GM23248 (cell line): ENCODE measurements around the gene ZNF22. TPM values are rescaled to one million over a fixed set of nuclear protein-coding genes. Genes with fewer than 3 reads are reported as not detected.

Experiments used
- DNase-seq: peaks from one replicate; pipeline ENCODE4 v3.0.0-alpha.2; 2015
- H2AFZ ChIP-seq: fragments of 200-600 bp; sonication (generic); 2 replicates; pipeline ENCODE4 v1.6.1; 2016; ENCODE audit warnings: antibody characterized with exemption
- H3F3A ChIP-seq: fragments of 200-600 bp; sonication (generic); 2 replicates; pipeline ENCODE4 v1.6.1; 2016; ENCODE audit warnings: mild to moderate bottlenecking, antibody characterized with exemption, mixed run types; ENCODE audit not compliant: insufficient read depth
- H3K27ac ChIP-seq: fragments of 200-600 bp; sonication (generic); 2 replicates; pipeline ENCODE4 v1.5.1; 2016; ENCODE audit warnings: mild to moderate bottlenecking
- H3K27me3 ChIP-seq: fragments of 200-600 bp; sonication (generic); replicated peaks from 2 replicates; pipeline ENCODE4 v1.6.1; 2016; ENCODE audit warnings: mild to moderate bottlenecking; ENCODE audit not compliant: insufficient read depth
- H3K36me3 ChIP-seq: fragments of 200-600 bp; sonication (generic); 2 replicates; pipeline ENCODE4 v1.6.1; 2016; ENCODE audit warnings: low read depth, mild to moderate bottlenecking
- H3K4me1 ChIP-seq: fragments of 200-600 bp; sonication (generic); 2 replicates; pipeline ENCODE4 v1.6.1; 2016; ENCODE audit warnings: mild to moderate bottlenecking; ENCODE audit not compliant: insufficient read depth
- H3K4me2 ChIP-seq: fragments of 200-600 bp; sonication (generic); one replicate; pipeline ENCODE4 v1.6.1; 2016; ENCODE audit warnings: mild to moderate bottlenecking; ENCODE audit not compliant: unreplicated experiment
- H3K4me3 ChIP-seq: fragments of 200-600 bp; sonication (generic); 2 replicates; pipeline ENCODE4 v1.5.1; 2016; ENCODE audit warnings: mild to moderate bottlenecking
- H3K79me2 ChIP-seq: fragments of 200-600 bp; sonication (generic); 2 replicates; pipeline ENCODE4 v1.6.1; 2016; ENCODE audit warnings: mild to moderate bottlenecking; ENCODE audit not compliant: insufficient read depth
- H3K9ac ChIP-seq: fragments of 200-600 bp; sonication (generic); 2 replicates; pipeline ENCODE4 v1.6.1; 2016; ENCODE audit warnings: mild to moderate bottlenecking
- H3K9me2 ChIP-seq: fragments of 200-600 bp; sonication (generic); 2 replicates; pipeline ENCODE4 v1.6.1; 2016; ENCODE audit warnings: mixed run types, mild to moderate bottlenecking, moderate library complexity; ENCODE audit not compliant: insufficient read depth
- H3K9me3 ChIP-seq: fragments of 200-600 bp; sonication (generic); one replicate; pipeline ENCODE4 v1.6.1; 2017; ENCODE audit warnings: low read depth
- H4K20me1 ChIP-seq: fragments of 200-600 bp; sonication (generic); 2 replicates; pipeline ENCODE4 v1.6.0; 2016; ENCODE audit not compliant: insufficient read depth
- EZH2 ChIP-seq: fragments of 200-600 bp; sonication (generic); IDR thresholded peaks from 2 replicates; pipeline ENCODE4 v1.6.1; 2018; ENCODE audit warnings: antibody characterized with exemption, mild to moderate bottlenecking; ENCODE audit not compliant: insufficient read depth, poor library complexity, severe bottlenecking
- EZH2phosphoT487 ChIP-seq: fragments of 200-600 bp; sonication (generic); IDR thresholded peaks from 2 replicates; pipeline ENCODE4 v1.6.1; 2018; ENCODE audit warnings: antibody characterized with exemption, moderate library complexity, mild to moderate bottlenecking, low read depth; ENCODE audit not compliant: insufficient read depth
- WGBS, 2 experiments: methylation state at CpG; one replicate each; pipeline ENCODE4 v1.1.6; 2015 to 2017; ENCODE audit warnings: low lambda C conversion rate in 2 of 2, low coverage in 1 of 2; ENCODE audit errors: missing lambda C conversion rate in 2 of 2; 5-methylcytosine and 5-hydroxymethylcytosine counted together
- in situ Hi-C: fragments of 300-500 bp; cut with MboI; formaldehyde crosslinking; loops from 2 replicates; pipeline ENCODE4 v1.15.0; 2020
- polyA plus RNA-seq: library from polyadenylated mRNA; unstranded; fragments of >200 nt; fragmentation: Nextera tagmentation; extraction: Ambion mirVana; gene quantifications from 2 replicates; pipeline ENCODE4 v1.2.1, GENCODE V29; 2016
- total RNA-seq: library from RNA; depleted of rRNA; stranded (reverse); fragments of >200 nt; shearing (Covaris generic); gene quantifications from 2 replicates; pipeline ENCODE4 v1.2.3, GENCODE V29; 2014

Gene ZNF22
- total and polyA plus RNA-seq, 2 experiments from 2014 or later, result 15.5 to 17.3 TPM

DNA sequence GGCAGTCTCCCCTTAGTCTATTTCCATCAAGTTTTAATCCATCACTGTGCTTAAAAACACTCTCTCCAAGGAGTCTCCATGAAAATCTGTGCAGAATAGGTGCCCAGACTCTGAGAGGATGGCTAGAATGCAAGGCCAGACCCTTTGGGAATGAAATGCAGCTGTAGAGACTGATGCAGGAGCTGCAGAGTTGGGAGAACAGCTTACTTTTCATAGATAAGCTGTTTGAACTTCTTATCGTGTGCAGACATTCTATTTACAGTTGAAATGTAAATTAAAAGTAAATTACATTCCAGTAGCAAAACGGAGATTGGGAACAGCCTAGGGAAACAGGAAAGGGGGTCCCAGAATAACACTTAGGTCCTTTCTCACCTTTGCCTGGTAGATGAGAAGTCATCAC lies 14.9 kb downstream of the ZNF22 start:
- WGBS, 2 experiments, result 34 to 37% methylated on average over 2 of the region's 2 CpGs
- Histone ChIP-seq H3K27me3 (no peaks in the 10 kb centered on the region), H3K27ac (no peak overlapping the region), H3K9me2 (no peaks in the 10 kb centered on the region), H2AFZ (no peak overlapping the region), H3K9ac (no peak overlapping the region), H3K4me2 (no peak overlapping the region), H3F3A (no peaks in the 10 kb centered on the region), H4K20me1 (no peaks in the 10 kb centered on the region), H3K79me2 (no peaks in the 10 kb centered on the region), H3K36me3 (no peaks in the 10 kb centered on the region), H3K4me1 (no peaks in the 10 kb centered on the region), H3K4me3 (no peak overlapping the region), H3K9me3 (no peaks in the 10 kb centered on the region)
- no peak for DNase-seq
- in situ Hi-C loops, result no loop called here
- TF ChIP-seq EZH2phosphoT487 (no peak), EZH2 (no peak)

DNA sequence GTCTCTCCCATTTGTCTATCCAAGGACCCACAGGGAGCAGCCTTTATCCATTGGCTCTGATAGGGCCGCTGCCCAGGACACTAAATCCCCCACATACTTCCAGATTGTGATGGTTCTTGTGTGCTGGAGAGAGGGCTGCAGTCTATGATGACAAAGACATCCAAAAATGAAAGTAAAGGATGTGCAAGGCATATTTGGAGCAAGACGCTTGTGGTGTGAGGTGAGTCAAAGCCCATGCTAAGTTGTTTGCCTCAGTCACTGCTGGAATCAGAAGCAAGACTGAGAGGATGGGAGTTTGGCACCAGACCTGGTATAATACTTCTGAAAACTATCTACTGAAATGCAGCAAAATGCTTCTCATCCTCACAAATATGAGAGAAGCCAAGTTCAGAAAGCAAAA lies 22.7 kb downstream of the ZNF22 start:
- peak; percentile 22 for DNase-seq
- WGBS, 2 experiments, result 77 to 92% methylated on average over 2 of the region's 2 CpGs
- Histone ChIP-seq H3K9ac (no peak overlapping the region), H3K9me3 (peaks cover under 1% of the 10 kb centered on the region), H3K9me2 (no peaks in the 10 kb centered on the region), H2AFZ (no peak overlapping the region), H3K27me3 (no peaks in the 10 kb centered on the region), H3K4me2 (no peak overlapping the region), H3K79me2 (no peaks in the 10 kb centered on the region), H4K20me1 (no peaks in the 10 kb centered on the region), H3K4me1 (no peaks in the 10 kb centered on the region), H3K4me3 (no peak overlapping the region), H3K36me3 (no peaks in the 10 kb centered on the region), H3K27ac (no peak overlapping the region), H3F3A (no peaks in the 10 kb centered on the region)
- TF ChIP-seq EZH2 (no peak), EZH2phosphoT487 (no peak)
- in situ Hi-C loops, result no loop called here

GRCh38 chr10:45034301-45034700 lies 33.6 kb downstream of the ZNF22 start:
- Histone ChIP-seq H3K4me2 (no peak overlapping the region), H3K27me3 (no peaks in the 10 kb centered on the region), H4K20me1 (no peaks in the 10 kb centered on the region), H3K4me1 (no peaks in the 10 kb centered on the region), H3K79me2 (no peaks in the 10 kb centered on the region), H3K9me3 (peaks cover 4% of the 10 kb centered on the region), H3K9ac (no peak overlapping the region), H3K27ac (no peak overlapping the region), H3K4me3 (no peak overlapping the region), H3F3A (no peaks in the 10 kb centered on the region), H2AFZ (no peak overlapping the region), H3K36me3 (no peaks in the 10 kb centered on the region), H3K9me2 (no peaks in the 10 kb centered on the region)
- no peak for DNase-seq
- TF ChIP-seq EZH2phosphoT487, result no peak
- TF ChIP-seq EZH2, result no peak
- in situ Hi-C loops, result no loop called here

GRCh38 chr10:45035673-45036072 lies 35.0 kb downstream of the ZNF22 start:
- H3K9ac ChIP-seq, result no peak overlapping the region
- in situ Hi-C loops, result no loop called here
- no peak overlapping the region for H3K27ac ChIP-seq
- H3K4me1 ChIP-seq, result no peaks in the 10 kb centered on the region
- no peak overlapping the region for H3K4me2 ChIP-seq
- no peaks in the 10 kb centered on the region for H3F3A ChIP-seq
- no peaks in the 10 kb centered on the region for H3K79me2 ChIP-seq
- no peak overlapping the region for H2AFZ ChIP-seq
- TF ChIP-seq EZH2phosphoT487, result no peak
- TF ChIP-seq EZH2, result no peak
- no peaks in the 10 kb centered on the region for H3K9me2 ChIP-seq
- H3K27me3 ChIP-seq, result no peaks in the 10 kb centered on the region
- no peak overlapping the region for H3K4me3 ChIP-seq
- DNase-seq, result no peak
- H3K9me3 ChIP-seq, result no peaks in the 10 kb centered on the region
- no peaks in the 10 kb centered on the region for H3K36me3 ChIP-seq
- no peaks in the 10 kb centered on the region for H4K20me1 ChIP-seq

DNA sequence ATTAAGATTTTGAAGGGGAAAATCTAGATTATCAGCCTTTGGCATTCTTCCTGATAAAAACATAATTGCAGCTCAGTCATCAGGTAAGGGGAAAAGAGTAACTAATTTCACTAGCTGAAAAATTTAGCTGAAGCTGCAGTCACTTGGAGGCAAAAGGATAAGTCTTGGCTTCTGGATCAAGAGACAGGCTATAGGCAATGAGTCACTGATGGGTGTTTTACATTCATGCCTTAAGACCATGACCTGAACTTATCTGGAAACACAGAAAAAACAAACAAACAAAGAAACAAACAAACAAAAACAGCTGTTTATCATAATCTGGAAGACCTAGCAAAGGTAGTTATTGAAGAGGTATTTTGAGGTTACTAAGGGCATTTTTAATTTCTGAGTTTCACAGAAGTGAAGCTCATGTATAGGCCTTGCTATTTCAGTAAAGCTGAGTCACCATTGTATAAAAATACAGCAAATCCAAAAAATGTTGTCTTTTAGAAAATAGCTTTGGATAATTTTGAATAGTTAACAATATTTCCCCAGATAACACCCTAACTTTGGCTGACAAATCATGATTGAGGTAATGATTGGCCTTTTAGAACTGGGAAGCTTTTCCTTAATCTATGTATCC lies 40.3 kb downstream of the ZNF22 start:
- no peak overlapping the region for H3K9ac ChIP-seq
- no peak overlapping the region for H3K4me2 ChIP-seq
- no peaks in the 10 kb centered on the region for H3K27me3 ChIP-seq
- no peak for TF ChIP-seq EZH2phosphoT487
- no peak for TF ChIP-seq EZH2
- no peaks in the 10 kb centered on the region for H3K9me2 ChIP-seq
- no peaks in the 10 kb centered on the region for H4K20me1 ChIP-seq
- H2AFZ ChIP-seq, result no peak overlapping the region
- H3K79me2 ChIP-seq, result no peaks in the 10 kb centered on the region
- in situ Hi-C loops, result no loop called here
- no peaks in the 10 kb centered on the region for H3F3A ChIP-seq
- no peaks in the 10 kb centered on the region for H3K9me3 ChIP-seq
- DNase-seq, result peak; percentile 8
- H3K36me3 ChIP-seq, result no peaks in the 10 kb centered on the region
- H3K4me3 ChIP-seq, result no peak overlapping the region
- no peaks in the 10 kb centered on the region for H3K4me1 ChIP-seq
- H3K27ac ChIP-seq, result no peak overlapping the region
